Peyer's patch (tissue), 4 donors: ENCODE results near the gene THSD1. TPM values are rescaled to one million over a fixed set of nuclear protein-coding genes. Genes with fewer than 3 reads are reported as not detected.

Source experiments
- DNase-seq, 3 donors: peaks; one replicate each; pipeline ENCODE4 v3.0.0-alpha.2; 2017 to 2019
- H3K27ac ChIP-seq, 4 donors: fragments of 200-600 bp; sonication (generic); one replicate each; pipeline ENCODE4 v1.5.1; 2016 to 2019
- H3K27me3 ChIP-seq, 2 donors: fragments of 200-600 bp; sonication (generic); one replicate each; pipeline ENCODE4 v1.5.1; 2019
- H3K36me3 ChIP-seq, 3 donors: fragments of 200-600 bp; sonication (generic); one replicate each; pipeline ENCODE4 v1.5.1; 2016 to 2019
- H3K4me1 ChIP-seq, 4 donors: fragments of 200-600 bp; sonication (generic); one replicate each; pipeline ENCODE4 v1.5.1; 2016 to 2019
- H3K4me3 ChIP-seq, 4 donors: fragments of 200-600 bp; sonication (generic); 1 replicate in 3 of 4; 2 replicates in 1 of 4; pipeline ENCODE4 v1.5.1; 2016 to 2019; ENCODE audit warnings: mild to moderate bottlenecking in 1 of 4
- H3K9me3 ChIP-seq, 4 donors: fragments of 200-600 bp; sonication (generic); one replicate each; pipeline ENCODE4 v1.5.1; 2016 to 2019; ENCODE audit warnings: mild to moderate bottlenecking in 1 of 4
- POLR2A ChIP-seq, 2 donors: fragments of 450-650 bp; IDR thresholded peaks; one replicate each; pipeline ENCODE4 v1.5.1; 2017; ENCODE audit warnings: antibody characterized with exemption in 2 of 2, mild to moderate bottlenecking in 2 of 2, moderate library complexity in 2 of 2
- total RNA-seq, 4 donors: library from RNA; depleted of rRNA; stranded (reverse); fragments of >200 nt; gene quantifications; one replicate each; pipeline ENCODE4 v1.1.0, GENCODE V29; 2016
- TF ChIP-seq, protein P1 (sequence below), 6 experiments: fragments of 450-650 bp in 4 of 6; fragments of 200-600 bp in 2 of 6; sonication (generic) in 1 of 6; IDR thresholded peaks; one replicate each; pipeline ENCODE4 v1.5.1; 2017 to 2019; ENCODE audit warnings: antibody characterized with exemption in 6 of 6, mild to moderate bottlenecking in 3 of 6, moderate library complexity in 1 of 6

Gene THSD1
- total RNA-seq, 4 donors from 2014 or later: 2.1 to 5.0 (median 2.5) TPM

- Histone ChIP-seq H3K4me1 (peaks cover 0 to 17% (median 4%) of the 10 kb centered on the region in 4 donors), H3K9me3 (no peaks in the 10 kb centered on the region), H3K4me3 (no peak overlapping the region), H3K36me3 (peaks cover 0 to under 1% (median 0%) of the 10 kb centered on the region in 3 donors), H3K27me3 (no peaks in the 10 kb centered on the region), H3K27ac (no peak overlapping the region)
- TF ChIP-seq, protein P1, sequence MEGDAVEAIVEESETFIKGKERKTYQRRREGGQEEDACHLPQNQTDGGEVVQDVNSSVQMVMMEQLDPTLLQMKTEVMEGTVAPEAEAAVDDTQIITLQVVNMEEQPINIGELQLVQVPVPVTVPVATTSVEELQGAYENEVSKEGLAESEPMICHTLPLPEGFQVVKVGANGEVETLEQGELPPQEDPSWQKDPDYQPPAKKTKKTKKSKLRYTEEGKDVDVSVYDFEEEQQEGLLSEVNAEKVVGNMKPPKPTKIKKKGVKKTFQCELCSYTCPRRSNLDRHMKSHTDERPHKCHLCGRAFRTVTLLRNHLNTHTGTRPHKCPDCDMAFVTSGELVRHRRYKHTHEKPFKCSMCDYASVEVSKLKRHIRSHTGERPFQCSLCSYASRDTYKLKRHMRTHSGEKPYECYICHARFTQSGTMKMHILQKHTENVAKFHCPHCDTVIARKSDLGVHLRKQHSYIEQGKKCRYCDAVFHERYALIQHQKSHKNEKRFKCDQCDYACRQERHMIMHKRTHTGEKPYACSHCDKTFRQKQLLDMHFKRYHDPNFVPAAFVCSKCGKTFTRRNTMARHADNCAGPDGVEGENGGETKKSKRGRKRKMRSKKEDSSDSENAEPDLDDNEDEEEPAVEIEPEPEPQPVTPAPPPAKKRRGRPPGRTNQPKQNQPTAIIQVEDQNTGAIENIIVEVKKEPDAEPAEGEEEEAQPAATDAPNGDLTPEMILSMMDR (IDR thresholded peaks at IDR 0.05): no peak
- TF ChIP-seq POLR2A (IDR thresholded peaks at IDR 0.05): no peak
- no peak for DNase-seq
Observed at GRCh38 chr13:52447354-52447753, 41.4 kb upstream of the THSD1 start.

GRCh38 chr13:52446265-52446664 is 40.3 kb upstream of the THSD1 start:
- no peak for DNase-seq
- TF ChIP-seq, protein P1 (IDR thresholded peaks at IDR 0.05): no peak
- TF ChIP-seq POLR2A (IDR thresholded peaks at IDR 0.05): no peak
- no peak overlapping the region for H3K27ac ChIP-seq
- H3K4me3 ChIP-seq: no peak overlapping the region
- no peaks in the 10 kb centered on the region for H3K27me3 ChIP-seq
- peaks cover 0 to 17% (median 4%) of the 10 kb centered on the region in 4 donors for H3K4me1 ChIP-seq
- no peaks in the 10 kb centered on the region for H3K9me3 ChIP-seq
- H3K36me3 ChIP-seq: peaks cover 0 to 11% (median 0%) of the 10 kb centered on the region in 3 donors

DNA sequence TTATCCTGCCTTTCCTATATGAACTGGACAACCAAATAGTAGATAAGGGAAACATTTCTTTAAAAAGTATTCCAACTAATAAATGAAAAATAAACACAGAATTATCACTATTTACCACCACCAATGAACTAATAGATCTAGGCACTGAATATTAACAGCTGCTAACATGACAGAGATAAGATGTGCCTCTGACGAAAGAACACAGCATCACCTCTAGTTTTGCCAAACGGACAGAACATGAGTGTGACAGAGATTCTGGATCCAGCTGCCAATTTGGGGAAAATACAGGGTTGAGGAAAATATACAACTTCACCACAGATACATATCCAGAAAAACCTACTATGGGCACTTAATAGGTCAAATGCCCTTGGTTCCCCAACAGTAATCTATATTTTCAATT is 26.5 kb upstream of the THSD1 start:
- Histone ChIP-seq H3K4me1 (no peaks in the 10 kb centered on the region), H3K9me3 (no peaks in the 10 kb centered on the region), H3K4me3 (no peak overlapping the region), H3K27me3 (no peaks in the 10 kb centered on the region), H3K27ac (no peak overlapping the region), H3K36me3 (peaks cover 0 to 81% (median 0%) of the 10 kb centered on the region in 3 donors)
- no peak for DNase-seq
- no peak for TF ChIP-seq POLR2A (IDR thresholded peaks at IDR 0.05)
- TF ChIP-seq, protein P1 (IDR thresholded peaks at IDR 0.05): no peak

GRCh38 chr13:52428295-52428694 is 22.3 kb upstream of the THSD1 start:
- H3K4me3 ChIP-seq: no peak overlapping the region
- no peaks in the 10 kb centered on the region for H3K9me3 ChIP-seq
- H3K27me3 ChIP-seq: no peaks in the 10 kb centered on the region
- DNase-seq: no peak
- no peaks in the 10 kb centered on the region for H3K4me1 ChIP-seq
- H3K36me3 ChIP-seq: peaks cover 0 to 81% (median 0%) of the 10 kb centered on the region in 3 donors
- no peak overlapping the region for H3K27ac ChIP-seq
- TF ChIP-seq, protein P1 (IDR thresholded peaks at IDR 0.05): no peak
- no peak for TF ChIP-seq POLR2A (IDR thresholded peaks at IDR 0.05)

- no peak for TF ChIP-seq POLR2A (IDR thresholded peaks at IDR 0.05)
- TF ChIP-seq, protein P1 (IDR thresholded peaks at IDR 0.05): no peak
- H3K27me3 ChIP-seq: no peaks in the 10 kb centered on the region
- H3K4me3 ChIP-seq: no peak overlapping the region
- no peak overlapping the region for H3K27ac ChIP-seq
- peaks cover 0 to 89% (median 0%) of the 10 kb centered on the region in 3 donors for H3K36me3 ChIP-seq
- no peaks in the 10 kb centered on the region for H3K4me1 ChIP-seq
- no peak for DNase-seq
- no peaks in the 10 kb centered on the region for H3K9me3 ChIP-seq
Observed at GRCh38 chr13:52421216-52421615, 15.2 kb upstream of the THSD1 start.

DNA sequence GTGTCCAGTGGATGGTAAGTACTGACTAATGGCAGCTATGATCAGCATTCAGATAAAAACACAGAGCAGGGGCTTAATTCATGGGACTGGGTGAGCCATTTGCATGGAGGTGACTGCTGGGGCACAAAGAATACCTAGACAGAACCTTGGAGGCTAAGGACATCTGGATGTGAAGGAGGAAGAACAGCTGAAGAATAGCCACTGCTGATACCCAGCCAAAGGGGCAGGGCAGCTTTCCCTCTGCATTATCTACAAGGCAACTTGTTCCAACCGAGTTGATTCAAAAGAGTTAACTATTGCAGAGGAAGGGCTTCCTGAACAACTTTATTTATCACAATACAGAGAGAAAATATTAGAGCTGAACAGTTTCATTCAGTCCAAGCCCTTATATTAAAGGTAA is 13.1 kb upstream of the THSD1 start:
- no peak for TF ChIP-seq POLR2A (IDR thresholded peaks at IDR 0.05)
- TF ChIP-seq, protein P1 (IDR thresholded peaks at IDR 0.05): no peak
- no peak overlapping the region for H3K4me3 ChIP-seq
- H3K4me1 ChIP-seq: no peaks in the 10 kb centered on the region
- no peaks in the 10 kb centered on the region for H3K9me3 ChIP-seq
- DNase-seq: no peak
- peaks cover 0 to 91% (median 0%) of the 10 kb centered on the region in 3 donors for H3K36me3 ChIP-seq
- no peaks in the 10 kb centered on the region for H3K27me3 ChIP-seq
- H3K27ac ChIP-seq: no peak overlapping the region
